ENCODE results near the gene C2CD5. TPM values are rescaled to one million over a fixed set of nuclear protein-coding genes. Genes with fewer than 3 reads are reported as not detected.
"Not testable (repeated sequence)": the region's sequence is repeated elsewhere in the genome, so short reads cannot be mapped to it uniquely, and the experiment has no call there.

The C2CD5 gene
- total RNA-seq, 1 donor from 2014 or later: 19.1 TPM

- no peak for ATAC-seq
Measured at GRCh38 chr12:22477894-22478287, 66.5 kb downstream of the C2CD5 start.

GRCh38 chr12:22477166-22477893, 67.0 kb downstream of the C2CD5 start:
- ATAC-seq: no peak

GRCh38 chr12:22476133-22476532, 68.2 kb downstream of the C2CD5 start:
- no peak for ATAC-seq

GRCh38 chr12:22474970-22475720, 69.2 kb downstream of the C2CD5 start:
- ATAC-seq: no peak

GRCh38 chr12:22473212-22473611, 71.1 kb downstream of the C2CD5 start:
- ATAC-seq: no peak

GRCh38 chr12:22467190-22467589, 77.2 kb downstream of the C2CD5 start:
- ATAC-seq: no peak

GRCh38 chr12:22463306-22463705, 81.0 kb downstream of the C2CD5 start:
- no peak for ATAC-seq

- no peak for ATAC-seq
Measured at GRCh38 chr12:22461786-22462185, 82.6 kb downstream of the C2CD5 start.

- ATAC-seq: peak; percentile 60
Measured at GRCh38 chr12:22459838-22460490, 84.4 kb downstream of the C2CD5 start.

- no peak for ATAC-seq
Measured at GRCh38 chr12:22458298-22458937, 85.9 kb downstream of the C2CD5 start.

- no peak for ATAC-seq
Measured at GRCh38 chr12:22457085-22457484, 87.3 kb downstream of the C2CD5 start.

- no peak for ATAC-seq
Measured at GRCh38 chr12:22453511-22453910, 90.8 kb downstream of the C2CD5 start.

- no peak for ATAC-seq
Measured at GRCh38 chr12:22447223-22447622, 97.1 kb downstream of the C2CD5 start.

GRCh38 chr12:22444317-22444665, 100.1 kb downstream of the C2CD5 start:
- not testable (repeated sequence) for ATAC-seq

- peak; percentile 95 for ATAC-seq
Measured at GRCh38 chr12:22443379-22444316, 100.7 kb downstream of the C2CD5 start.

- ATAC-seq: peak; percentile 52
Measured at GRCh38 chr12:22437031-22437806, 107.1 kb downstream of the C2CD5 start.

- ATAC-seq: no peak
Measured at GRCh38 chr12:22435583-22435982, 108.8 kb downstream of the C2CD5 start.

- no peak for ATAC-seq
Measured at GRCh38 chr12:22431693-22432251, 112.6 kb downstream of the C2CD5 start.

- ATAC-seq: no peak
Measured at GRCh38 chr12:22416801-22417200, 127.5 kb downstream of the C2CD5 start.

Data from esophagus mucosa (tissue), 1 donor.